Measurements from ENCODE around the gene IMPDH1.

Gene IMPDH1

DNA sequence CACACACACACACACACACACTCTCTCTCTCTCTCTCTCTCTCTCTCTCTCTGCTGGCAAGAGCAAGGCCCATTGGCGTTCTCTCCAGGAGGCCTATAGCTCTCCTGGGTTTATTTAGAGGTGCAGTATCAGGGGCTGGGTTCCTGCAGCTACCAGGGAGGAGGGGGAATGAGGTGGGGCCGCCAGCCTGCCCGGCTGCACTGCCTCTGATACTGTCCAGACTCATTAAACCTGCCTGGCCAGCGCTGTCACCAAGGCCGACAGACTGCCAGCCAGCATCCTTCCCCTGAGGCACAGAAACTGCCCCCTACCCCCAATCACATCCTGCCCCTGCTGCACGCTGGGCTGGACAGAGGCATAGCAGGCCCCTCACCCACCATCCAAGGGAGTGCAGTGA lies 52.6 kb downstream of the IMPDH1 start:
- no peak for DNase-seq

GRCh38 chr7:128356546-128357216 lies 53.1 kb downstream of the IMPDH1 start:
- DNase-seq = no peak

DNA sequence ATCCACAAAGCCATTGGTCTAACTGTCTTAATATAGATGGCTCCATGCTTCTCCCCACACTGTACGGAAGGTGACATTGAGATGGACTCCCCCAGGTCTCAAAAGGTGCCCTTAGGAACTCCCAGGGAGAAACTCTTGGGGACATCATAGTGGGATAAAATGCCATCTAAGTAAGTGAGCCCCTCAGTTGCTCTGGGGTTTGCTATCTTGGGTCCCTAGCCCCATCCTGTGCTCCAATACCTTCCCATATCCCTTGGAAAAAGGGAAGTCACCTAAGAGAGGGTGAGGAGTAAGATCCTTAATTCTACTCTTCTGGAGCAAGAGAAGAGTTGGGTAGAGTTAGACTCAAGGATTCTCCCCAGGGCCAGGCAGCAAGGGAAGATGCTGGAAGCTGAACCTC lies 56.2 kb downstream of the IMPDH1 start:
- DNase-seq = no peak

DNA sequence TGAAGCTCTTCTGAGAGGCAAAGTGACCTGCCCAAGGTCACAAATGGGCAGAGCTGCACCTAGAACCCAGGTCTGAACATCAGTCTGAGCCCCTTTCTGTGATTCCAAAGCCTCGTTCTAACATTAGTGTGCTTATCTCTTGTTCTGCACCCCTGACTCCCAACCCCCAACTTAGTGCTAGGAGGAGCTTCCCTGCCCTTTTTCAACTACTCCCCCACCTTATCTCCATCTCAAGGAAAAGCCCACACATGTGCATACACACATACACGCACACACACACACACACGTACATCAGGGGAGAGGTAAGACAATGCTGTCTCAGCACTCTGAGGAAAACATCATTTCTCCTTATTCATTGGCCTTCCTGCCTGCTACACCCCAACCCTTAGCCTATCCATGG lies 56.6 kb downstream of the IMPDH1 start:
- DNase-seq = no peak

DNA sequence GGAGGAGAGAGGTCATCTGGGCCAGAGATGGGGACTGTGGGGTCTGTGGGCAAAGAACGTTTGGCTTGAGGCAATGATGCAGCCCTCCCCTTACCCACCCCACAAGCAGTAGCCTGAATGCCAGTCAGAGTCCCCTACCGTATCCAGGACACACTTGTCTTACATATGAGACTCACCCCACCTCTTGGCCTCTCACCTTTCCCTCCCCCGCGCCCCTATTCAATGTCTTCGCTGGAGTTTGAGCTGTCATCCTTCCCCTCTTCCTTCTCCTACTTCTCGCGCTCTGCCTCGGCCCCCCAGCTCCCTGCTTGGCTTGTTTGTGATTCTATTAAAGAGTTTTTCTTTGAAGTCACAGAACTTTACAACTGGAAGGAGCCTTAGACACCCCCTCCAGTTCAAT lies 57.1 kb downstream of the IMPDH1 start:
- no peak for DNase-seq

- peak; percentile 41 for DNase-seq
Observed at GRCh38 chr7:128352153-128352537, 57.6 kb downstream of the IMPDH1 start.

DNA sequence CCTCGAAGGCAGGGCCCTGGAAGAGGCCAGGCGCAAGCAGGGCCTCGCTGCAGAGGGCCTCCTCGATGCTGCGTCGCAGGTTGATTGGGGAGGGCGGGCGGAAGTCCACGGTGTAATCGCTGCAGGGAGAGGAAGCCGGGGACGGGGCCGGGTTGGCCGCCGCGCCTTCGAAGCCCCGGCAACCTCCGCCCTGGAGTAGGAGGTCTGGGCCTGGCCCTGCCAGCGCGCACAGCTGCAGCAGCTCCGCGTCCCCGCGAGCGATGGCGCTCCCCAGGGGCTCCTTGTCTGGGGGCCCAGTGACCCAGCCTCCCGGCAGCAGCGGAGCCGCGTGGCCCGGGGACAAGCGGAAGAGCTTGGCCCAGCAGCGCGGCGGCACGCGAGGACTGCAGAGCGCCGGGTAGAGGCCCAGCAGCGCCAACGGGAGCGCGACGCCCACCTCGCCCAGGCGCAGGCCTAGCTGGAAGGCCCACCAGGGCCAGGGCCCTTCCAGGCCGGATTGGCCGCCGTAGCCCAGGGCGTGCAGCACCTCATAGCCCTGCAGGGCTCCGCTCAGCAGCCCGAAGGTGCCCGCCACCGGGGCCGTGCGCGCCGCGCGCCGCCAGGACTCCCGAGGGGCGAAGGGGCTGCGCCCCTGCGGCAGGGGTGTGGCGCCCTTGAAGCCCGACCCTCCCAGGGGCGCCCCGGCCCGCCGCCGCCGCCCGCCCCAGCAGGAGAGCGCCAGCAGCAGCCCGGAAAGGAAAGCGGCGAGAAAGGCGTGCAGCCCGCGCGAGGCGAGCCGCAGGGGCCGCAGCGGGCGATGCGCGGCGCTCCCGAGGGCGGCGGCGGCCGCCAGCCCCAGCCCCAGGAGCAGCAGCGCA lies 58.3 kb downstream of the IMPDH1 start:
- no peak for DNase-seq

DNA sequence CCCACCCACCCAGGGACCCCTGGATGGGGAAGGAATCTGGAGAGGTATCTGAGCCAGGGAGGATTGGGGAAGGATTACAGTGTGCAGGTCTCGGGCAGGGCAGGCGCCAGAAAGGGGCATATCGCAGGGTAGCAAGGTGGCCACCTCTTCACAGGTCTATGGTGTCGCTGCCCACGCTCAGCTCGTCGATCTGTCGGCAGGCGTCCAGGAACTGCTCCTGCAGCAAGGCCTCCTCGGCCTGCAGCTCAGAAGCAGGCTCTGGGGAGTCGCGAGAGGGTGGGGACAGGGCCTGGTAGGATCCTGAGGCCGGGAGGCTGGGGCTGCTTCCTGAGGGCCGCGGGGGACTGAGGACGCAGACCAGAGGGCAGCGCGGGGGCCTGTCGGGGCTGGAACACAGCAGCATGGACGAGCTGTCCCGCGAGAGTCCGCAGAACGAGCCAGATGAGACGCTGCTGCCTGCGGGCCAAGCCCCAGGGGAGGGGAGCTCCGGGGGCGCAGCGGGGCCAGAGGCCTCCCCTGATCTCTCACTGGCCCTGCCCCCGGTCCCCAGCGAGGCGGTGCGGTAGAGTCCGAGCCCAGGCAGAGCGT lies 59.0 kb downstream of the IMPDH1 start:
- DNase-seq = no peak

- DNase-seq = no peak
Observed at GRCh38 chr7:128349466-128349825, 60.3 kb downstream of the IMPDH1 start.

- DNase-seq = no peak
Observed at GRCh38 chr7:128347647-128348097, 62.1 kb downstream of the IMPDH1 start.

DNA sequence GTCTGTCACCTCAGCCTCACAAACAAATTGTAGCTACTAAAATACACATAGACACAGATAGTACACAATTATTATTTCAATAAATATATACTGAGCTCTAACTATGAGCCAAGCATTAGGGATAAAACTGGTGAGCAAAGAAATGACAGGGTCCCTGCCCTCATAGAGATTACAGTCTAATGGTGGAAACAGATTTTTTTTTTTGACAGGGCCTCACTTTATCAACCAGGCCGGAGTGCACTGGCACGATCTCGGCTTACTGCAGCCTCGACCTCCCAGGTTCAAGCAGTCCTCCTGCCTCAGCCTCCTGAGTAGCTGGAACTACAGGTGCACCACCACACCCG lies 65.4 kb downstream of the IMPDH1 start:
- no peak for DNase-seq

GRCh38 chr7:128343554-128344430 lies 66.0 kb downstream of the IMPDH1 start, which contains the start of gene RBM28:
Gene RBM28 (minus strand): TSS chr7:128343908. CDS start chr7:128343793, 115 bp downstream.
- DNase-seq = peak; percentile 90

All from NCI-H526 treated with DMSO at 0.1 percent for 48 hours (cell line).